Activated T-cell treated with anti-CD3 and anti-CD28 coated beads, Interleukin-2, amount 50 U/mL, for 24 hours (primary cell): ENCODE results near the gene CSF1.

ENCODE experiments used
- DNase-seq: peaks from one replicate; pipeline ENCODE4 v3.0.0-alpha.2; 2020
- H3K27ac Mint-ChIP-seq: 2 replicates; pipeline ENCODE4 v1.8.0; 2020; ENCODE audit warnings: mild to moderate bottlenecking, mixed read lengths
- H3K27me3 Mint-ChIP-seq: 2 replicates; pipeline ENCODE4 v1.8.0; 2020; ENCODE audit warnings: mixed read lengths
- H3K36me3 Mint-ChIP-seq: 2 replicates; pipeline ENCODE4 v1.8.0; 2020; ENCODE audit warnings: low read depth, mixed read lengths
- H3K4me1 Mint-ChIP-seq: 2 replicates; pipeline ENCODE4 v1.8.0; 2020; ENCODE audit warnings: low read depth, mixed read lengths
- H3K4me3 Mint-ChIP-seq: 2 replicates; pipeline ENCODE4 v1.8.0; 2020; ENCODE audit warnings: mild to moderate bottlenecking, moderate library complexity, mixed read lengths
- H3K9me3 Mint-ChIP-seq: 2 replicates; pipeline ENCODE4 v1.8.0; 2020; ENCODE audit warnings: mixed read lengths

Gene CSF1

GRCh38 chr1:109976762-109977161 is 66.1 kb downstream of the CSF1 start:
- DNase-seq: no peak
- Mint-ChIP-seq H3K27ac (no peak overlapping the region), H3K4me3 (no peak overlapping the region), H3K36me3 (no peaks in the 10 kb centered on the region), H3K9me3 (no peaks in the 10 kb centered on the region), H3K27me3 (peaks cover 4% of the 10 kb centered on the region), H3K4me1 (no peaks in the 10 kb centered on the region)

DNA sequence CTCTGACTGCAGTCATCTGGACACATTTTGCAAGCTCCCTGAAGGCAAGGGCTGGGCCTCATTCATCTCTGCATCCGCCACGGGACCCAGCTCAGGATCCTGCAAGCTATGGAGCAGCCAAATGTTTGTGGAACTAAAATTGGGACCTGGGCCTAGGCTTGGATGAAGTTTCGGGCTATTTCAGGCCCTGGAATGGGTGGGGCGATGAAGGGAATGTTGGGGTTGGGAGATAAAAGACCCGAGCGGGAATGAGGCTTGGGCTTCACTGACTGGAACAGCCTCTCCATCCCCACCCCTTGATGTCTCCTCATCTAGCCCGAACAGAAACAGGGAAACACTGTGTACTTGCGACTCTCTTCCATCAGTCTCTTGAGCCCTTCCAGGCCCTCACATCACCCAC is 66.6 kb downstream of the CSF1 start:
- Mint-ChIP-seq H3K36me3 (no peaks in the 10 kb centered on the region), H3K27ac (no peak overlapping the region), H3K27me3 (peaks cover 4% of the 10 kb centered on the region), H3K4me1 (no peaks in the 10 kb centered on the region), H3K9me3 (no peaks in the 10 kb centered on the region), H3K4me3 (no peak overlapping the region)
- no peak for DNase-seq

GRCh38 chr1:109977657-109978378 is 67.2 kb downstream of the CSF1 start:
- DNase-seq: no peak
- no peak overlapping the region for H3K4me3 Mint-ChIP-seq
- H3K36me3 Mint-ChIP-seq: no peaks in the 10 kb centered on the region
- H3K27ac Mint-ChIP-seq: no peak overlapping the region
- H3K27me3 Mint-ChIP-seq: peaks cover 4% of the 10 kb centered on the region
- H3K9me3 Mint-ChIP-seq: no peaks in the 10 kb centered on the region
- no peaks in the 10 kb centered on the region for H3K4me1 Mint-ChIP-seq

GRCh38 chr1:109978761-109979488 is 68.3 kb downstream of the CSF1 start:
- no peaks in the 10 kb centered on the region for H3K9me3 Mint-ChIP-seq
- peaks cover 4% of the 10 kb centered on the region for H3K27me3 Mint-ChIP-seq
- H3K4me3 Mint-ChIP-seq: no peak overlapping the region
- H3K27ac Mint-ChIP-seq: no peak overlapping the region
- no peaks in the 10 kb centered on the region for H3K4me1 Mint-ChIP-seq
- H3K36me3 Mint-ChIP-seq: no peaks in the 10 kb centered on the region
- DNase-seq: no peak

GRCh38 chr1:109979489-109980091 is 68.9 kb downstream of the CSF1 start:
- peaks cover under 1% of the 10 kb centered on the region for H3K36me3 Mint-ChIP-seq
- H3K4me1 Mint-ChIP-seq: no peaks in the 10 kb centered on the region
- no peak overlapping the region for H3K27ac Mint-ChIP-seq
- H3K9me3 Mint-ChIP-seq: no peaks in the 10 kb centered on the region
- H3K27me3 Mint-ChIP-seq: peaks cover 4% of the 10 kb centered on the region
- DNase-seq: no peak
- no peak overlapping the region for H3K4me3 Mint-ChIP-seq
